ENCODE results near the gene AMELY.

Gene AMELY

GRCh38 chrY:6911253-6911881 lies at the start of gene AMELY:
TSS of gene AMELY (minus strand) at chrY:6911752. CDS start at chrY:6872608, 39,144 bp downstream.
- H3K9ac ChIP-seq (ENCODE audit: insufficient read length, low read depth) = peak within 1 kb of the TSS; percentile 64
- no peak for DNase-seq (ENCODE audit: low read depth, low spot score)
- peak within 1 kb of the TSS; percentile 47 for H3K4me3 ChIP-seq (ENCODE audit: insufficient read length, low read depth)
- peaks cover 8% of the 10 kb centered on the region for H3K36me3 ChIP-seq (ENCODE audit: insufficient read depth, insufficient read length, low read length)
- no peaks in the 10 kb centered on the region for H3K27me3 ChIP-seq (ENCODE audit: insufficient read depth, insufficient read length)
- H3K9me3 ChIP-seq (ENCODE audit: insufficient read depth, low read length) = no peaks in the 10 kb centered on the region
- no peak for TF ChIP-seq SUZ12 (IDR thresholded peaks at IDR 0.05; ENCODE audit: extremely low read depth, insufficient read depth, insufficient read length)
- no peak for TF ChIP-seq ZNF274 (IDR thresholded peaks at IDR 0.05; ENCODE audit: low read depth, low read length)
- TF ChIP-seq YY1 (IDR thresholded peaks at IDR 0.05; ENCODE audit: insufficient read depth, insufficient read length) = no peak
- H3K4me1 ChIP-seq (ENCODE audit: insufficient read depth, insufficient read length) = peaks cover 2% of the 10 kb centered on the region

- Histone ChIP-seq H3K4me1 (ENCODE audit: insufficient read depth, insufficient read length) (no peaks in the 10 kb centered on the region), H3K27me3 (ENCODE audit: insufficient read depth, insufficient read length) (no peaks in the 10 kb centered on the region), H3K4me3 (ENCODE audit: insufficient read length, low read depth) (no peak overlapping the region)
These were observed 38.4 kb upstream of the AMELY start for GRCh38 chrY:6949947-6950346.

GRCh38 chrY:6948378-6948777 lies 36.8 kb upstream of the AMELY start:
- no peak for TF ChIP-seq YY1 (IDR thresholded peaks at IDR 0.05; ENCODE audit: insufficient read depth, insufficient read length)
- TF ChIP-seq ZNF274 (IDR thresholded peaks at IDR 0.05; ENCODE audit: low read depth, low read length) = no peak
- no peak for TF ChIP-seq SUZ12 (IDR thresholded peaks at IDR 0.05; ENCODE audit: extremely low read depth, insufficient read depth, insufficient read length)
- Histone ChIP-seq H3K9ac (ENCODE audit: insufficient read length, low read depth) (no peak overlapping the region), H3K4me3 (ENCODE audit: insufficient read length, low read depth) (no peak overlapping the region), H3K4me1 (ENCODE audit: insufficient read depth, insufficient read length) (no peaks in the 10 kb centered on the region), H3K27me3 (ENCODE audit: insufficient read depth, insufficient read length) (no peaks in the 10 kb centered on the region), H3K9me3 (ENCODE audit: insufficient read depth, low read length) (no peaks in the 10 kb centered on the region), H3K36me3 (ENCODE audit: insufficient read depth, insufficient read length, low read length) (no peaks in the 10 kb centered on the region)
- no peak for DNase-seq (ENCODE audit: low read depth, low spot score)

More at GRCh38 chrY:6949947-6950346, 38.4 kb upstream of the AMELY start:
- no peak for DNase-seq (ENCODE audit: low read depth, low spot score)
- no peaks in the 10 kb centered on the region for H3K36me3 ChIP-seq (ENCODE audit: insufficient read depth, insufficient read length, low read length)
- TF ChIP-seq SUZ12 (IDR thresholded peaks at IDR 0.05; ENCODE audit: extremely low read depth, insufficient read depth, insufficient read length) (no peak), ZNF274 (IDR thresholded peaks at IDR 0.05; ENCODE audit: low read depth, low read length) (no peak), YY1 (IDR thresholded peaks at IDR 0.05; ENCODE audit: insufficient read depth, insufficient read length) (no peak)
- no peak overlapping the region for H3K9ac ChIP-seq (ENCODE audit: insufficient read length, low read depth)
- no peaks in the 10 kb centered on the region for H3K9me3 ChIP-seq (ENCODE audit: insufficient read depth, low read length)

- H3K9me3 ChIP-seq (ENCODE audit: insufficient read depth, low read length) = no peaks in the 10 kb centered on the region
- H3K4me3 ChIP-seq (ENCODE audit: insufficient read length, low read depth) = no peak overlapping the region
- no peaks in the 10 kb centered on the region for H3K4me1 ChIP-seq (ENCODE audit: insufficient read depth, insufficient read length)
- H3K9ac ChIP-seq (ENCODE audit: insufficient read length, low read depth) = no peak overlapping the region
- no peaks in the 10 kb centered on the region for H3K36me3 ChIP-seq (ENCODE audit: insufficient read depth, insufficient read length, low read length)
- DNase-seq (ENCODE audit: low read depth, low spot score) = no peak
- H3K27me3 ChIP-seq (ENCODE audit: insufficient read depth, insufficient read length) = no peaks in the 10 kb centered on the region
- no peak for TF ChIP-seq SUZ12 (IDR thresholded peaks at IDR 0.05; ENCODE audit: extremely low read depth, insufficient read depth, insufficient read length)
- no peak for TF ChIP-seq ZNF274 (IDR thresholded peaks at IDR 0.05; ENCODE audit: low read depth, low read length)
- TF ChIP-seq YY1 (IDR thresholded peaks at IDR 0.05; ENCODE audit: insufficient read depth, insufficient read length) = no peak
These were observed 36.1 kb upstream of the AMELY start for GRCh38 chrY:6947695-6948094.

GRCh38 chrY:6935497-6935896 lies 23.9 kb upstream of the AMELY start:
- H3K36me3 ChIP-seq (ENCODE audit: insufficient read depth, insufficient read length, low read length) = no peaks in the 10 kb centered on the region
- no peak overlapping the region for H3K4me3 ChIP-seq (ENCODE audit: insufficient read length, low read depth)
- no peak for DNase-seq (ENCODE audit: low read depth, low spot score)
- no peak overlapping the region for H3K9ac ChIP-seq (ENCODE audit: insufficient read length, low read depth)
- TF ChIP-seq ZNF274 (IDR thresholded peaks at IDR 0.05; ENCODE audit: low read depth, low read length) (no peak), SUZ12 (IDR thresholded peaks at IDR 0.05; ENCODE audit: extremely low read depth, insufficient read depth, insufficient read length) (no peak), YY1 (IDR thresholded peaks at IDR 0.05; ENCODE audit: insufficient read depth, insufficient read length) (no peak)
- H3K4me1 ChIP-seq (ENCODE audit: insufficient read depth, insufficient read length) = no peaks in the 10 kb centered on the region
- no peaks in the 10 kb centered on the region for H3K9me3 ChIP-seq (ENCODE audit: insufficient read depth, low read length)
- no peaks in the 10 kb centered on the region for H3K27me3 ChIP-seq (ENCODE audit: insufficient read depth, insufficient read length)

- TF ChIP-seq YY1 (IDR thresholded peaks at IDR 0.05; ENCODE audit: insufficient read depth, insufficient read length) = no peak
- TF ChIP-seq SUZ12 (IDR thresholded peaks at IDR 0.05; ENCODE audit: extremely low read depth, insufficient read depth, insufficient read length) = no peak
- TF ChIP-seq ZNF274 (IDR thresholded peaks at IDR 0.05; ENCODE audit: low read depth, low read length) = no peak
- H3K36me3 ChIP-seq (ENCODE audit: insufficient read depth, insufficient read length, low read length) = no peaks in the 10 kb centered on the region
- no peaks in the 10 kb centered on the region for H3K4me1 ChIP-seq (ENCODE audit: insufficient read depth, insufficient read length)
- H3K9ac ChIP-seq (ENCODE audit: insufficient read length, low read depth) = no peak overlapping the region
- H3K27me3 ChIP-seq (ENCODE audit: insufficient read depth, insufficient read length) = no peaks in the 10 kb centered on the region
- no peaks in the 10 kb centered on the region for H3K9me3 ChIP-seq (ENCODE audit: insufficient read depth, low read length)
- H3K4me3 ChIP-seq (ENCODE audit: insufficient read length, low read depth) = no peak overlapping the region
- no peak for DNase-seq (ENCODE audit: low read depth, low spot score)
These were observed 20.3 kb upstream of the AMELY start for GRCh38 chrY:6931779-6932396.

- no peaks in the 10 kb centered on the region for H3K36me3 ChIP-seq (ENCODE audit: insufficient read depth, insufficient read length, low read length)
- TF ChIP-seq SUZ12 (IDR thresholded peaks at IDR 0.05; ENCODE audit: extremely low read depth, insufficient read depth, insufficient read length) (no peak), YY1 (IDR thresholded peaks at IDR 0.05; ENCODE audit: insufficient read depth, insufficient read length) (no peak)
- H3K9ac ChIP-seq (ENCODE audit: insufficient read length, low read depth) = no peak overlapping the region
- H3K4me3 ChIP-seq (ENCODE audit: insufficient read length, low read depth) = no peak overlapping the region
- no peaks in the 10 kb centered on the region for H3K27me3 ChIP-seq (ENCODE audit: insufficient read depth, insufficient read length)
- no peak for DNase-seq (ENCODE audit: low read depth, low spot score)
- H3K9me3 ChIP-seq (ENCODE audit: insufficient read depth, low read length) = no peaks in the 10 kb centered on the region
- H3K4me1 ChIP-seq (ENCODE audit: insufficient read depth, insufficient read length) = no peaks in the 10 kb centered on the region
These were observed 17.7 kb upstream of the AMELY start for GRCh38 chrY:6929237-6929636.

All from NT2/D1 (cell line).